MG63 (cell line): ENCODE measurements around the gene SEMA4B. TPM values are rescaled to one million over a fixed set of nuclear protein-coding genes. Genes with fewer than 3 reads are reported as not detected.

Experiments
- DNase-seq: peaks from one replicate; pipeline ENCODE4 v3.0.0-alpha.2; 2020
- H3K27me3 ChIP-seq: fragments of 250-450 bp; sonication (Bioruptor Pico); 2 replicates; pipeline ENCODE4 v1.5.1; 2020; ENCODE audit warnings: mild to moderate bottlenecking, moderate library complexity
- H3K36me3 ChIP-seq: fragments of 250-450 bp; sonication (Bioruptor Pico); 2 replicates; pipeline ENCODE4 v1.5.1; 2020; ENCODE audit warnings: mild to moderate bottlenecking, moderate library complexity
- H3K4me3 ChIP-seq: fragments of 250-450 bp; sonication (Bioruptor Pico); 2 replicates; pipeline ENCODE4 v1.5.1; 2020; ENCODE audit warnings: mild to moderate bottlenecking, moderate library complexity
- H3K9me3 ChIP-seq: fragments of 250-450 bp; sonication (Bioruptor Pico); 2 replicates; pipeline ENCODE4 v1.5.1; 2020; ENCODE audit warnings: mild to moderate bottlenecking, moderate library complexity
- total RNA-seq: library from RNA; depleted of rRNA; stranded (reverse); fragments of >200 nt; shearing (Covaris generic); gene quantifications from 2 replicates; pipeline ENCODE4 v1.2.3, GENCODE V29; 2014; ENCODE audit warnings: low replicate concordance

Gene SEMA4B
- total RNA-seq, 1 experiment from 2014 or later, result 19.0 TPM

DNA sequence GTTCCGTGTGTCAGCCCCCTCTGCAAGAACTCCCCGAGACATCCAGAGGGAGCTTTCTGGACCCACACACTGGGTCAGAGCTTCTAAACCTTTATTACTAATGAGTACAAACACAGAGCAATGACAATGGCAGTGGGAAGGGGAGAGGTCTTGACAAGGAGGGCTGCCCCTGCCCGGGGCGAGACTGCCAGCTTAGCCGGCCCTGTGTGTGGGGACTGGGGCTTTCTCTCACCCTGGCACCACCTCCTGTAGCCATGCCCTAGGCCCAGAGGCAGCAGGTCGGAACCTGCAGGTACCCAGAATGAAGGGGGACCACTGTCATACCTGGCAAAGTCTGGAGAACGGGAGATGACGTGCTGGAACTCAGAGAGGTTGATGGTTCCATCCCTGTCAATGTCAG, 29.5 kb downstream of the SEMA4B start:
- no peak for DNase-seq
- H3K27me3 ChIP-seq, result no peaks in the 10 kb centered on the region
- H3K4me3 ChIP-seq, result no peak overlapping the region
- H3K9me3 ChIP-seq, result no peaks in the 10 kb centered on the region
- H3K36me3 ChIP-seq, result peaks cover 58% of the 10 kb centered on the region

GRCh38 chr15:90231028-90232017, 30.2 kb downstream of the SEMA4B start:
- H3K36me3 ChIP-seq, result peaks cover 52% of the 10 kb centered on the region
- DNase-seq, result no peak
- H3K4me3 ChIP-seq, result no peak overlapping the region
- H3K9me3 ChIP-seq, result no peaks in the 10 kb centered on the region
- no peaks in the 10 kb centered on the region for H3K27me3 ChIP-seq

DNA sequence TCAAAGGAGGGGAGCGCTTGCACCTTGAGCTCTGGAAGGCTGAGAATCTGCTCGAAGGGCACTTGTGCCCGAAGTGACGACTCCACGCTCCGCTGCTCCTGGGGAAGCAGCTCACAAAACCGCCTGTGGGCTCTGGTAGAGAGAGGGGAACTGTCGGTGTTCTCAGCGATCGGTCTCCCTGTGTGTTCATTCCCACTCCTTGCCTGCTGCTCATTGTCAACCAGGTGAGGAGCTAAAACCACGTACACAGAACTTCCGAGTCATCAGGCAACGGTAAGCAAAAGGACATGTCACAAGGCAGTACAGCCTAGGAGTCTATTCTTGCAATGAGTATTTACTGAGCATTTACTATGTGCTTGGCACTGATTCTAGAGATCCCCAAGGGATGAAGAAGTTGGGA, 31.1 kb downstream of the SEMA4B start:
- peaks cover 45% of the 10 kb centered on the region for H3K36me3 ChIP-seq
- H3K27me3 ChIP-seq, result no peaks in the 10 kb centered on the region
- peak overlapping the region; percentile 93 for H3K4me3 ChIP-seq
- no peak for DNase-seq
- no peaks in the 10 kb centered on the region for H3K9me3 ChIP-seq

DNA sequence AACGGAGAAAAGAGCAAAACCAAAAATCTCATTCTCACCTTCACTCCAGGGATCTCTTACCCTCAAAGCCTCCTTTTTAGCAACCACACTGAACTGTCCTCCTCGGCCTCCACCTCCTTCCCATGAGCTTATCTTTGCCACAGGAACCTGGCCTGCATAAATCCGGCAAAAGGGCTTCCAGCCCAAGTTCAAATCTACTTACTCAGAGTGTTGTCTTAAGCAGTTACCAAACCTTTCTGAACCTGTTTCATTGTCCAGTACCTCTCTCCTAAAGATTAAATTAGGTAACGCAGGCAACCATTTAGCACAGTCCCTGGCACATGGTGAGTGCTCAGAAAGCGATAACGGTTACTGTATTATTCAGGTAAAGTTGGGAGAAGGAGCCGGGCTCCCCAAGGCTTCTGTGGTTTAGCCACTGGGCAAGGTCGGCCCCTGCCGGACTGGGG, 31.8 kb downstream of the SEMA4B start:
- Histone ChIP-seq H3K27me3 (no peaks in the 10 kb centered on the region), H3K36me3 (peaks cover 40% of the 10 kb centered on the region), H3K9me3 (no peaks in the 10 kb centered on the region), H3K4me3 (peak overlapping the region; percentile 93)
- no peak for DNase-seq

GRCh38 chr15:90233387-90234095, 32.4 kb downstream of the SEMA4B start, which contains the start of gene CIB1:
CIB1 (minus strand) TSS chr15:90233941; CDS start chr15:90233885, 56 bp downstream.
- no peaks in the 10 kb centered on the region for H3K27me3 ChIP-seq
- peak; percentile 98 for DNase-seq
- H3K9me3 ChIP-seq, result no peaks in the 10 kb centered on the region
- peak within 1 kb of the TSS; percentile 93 for H3K4me3 ChIP-seq
- H3K36me3 ChIP-seq, result peaks cover 36% of the 10 kb centered on the region

- no peak for DNase-seq
- H3K36me3 ChIP-seq, result peaks cover 31% of the 10 kb centered on the region
Measured at GRCh38 chr15:90234096-90234988, 33.2 kb downstream of the SEMA4B start, which contains the start of gene GDPGP1. GDPGP1 (plus strand) TSS chr15:90234209; CDS start chr15:90240909, 6,700 bp downstream.

GRCh38 chr15:90239371-90239770, 38.2 kb downstream of the SEMA4B start:
- peaks cover 11% of the 10 kb centered on the region; the same call in 1 of the 2 replicates for H3K36me3 ChIP-seq
- H3K4me3 ChIP-seq, result no peak overlapping the region
- no peak for DNase-seq
- H3K9me3 ChIP-seq, result no peaks in the 10 kb centered on the region
- H3K27me3 ChIP-seq, result no peaks in the 10 kb centered on the region

More at GRCh38 chr15:90234096-90234988, 33.2 kb downstream of the SEMA4B start, which contains the start of gene GDPGP1:
- H3K4me3 ChIP-seq, result peak within 1 kb of the TSS; percentile 93
- H3K9me3 ChIP-seq, result no peaks in the 10 kb centered on the region
- H3K27me3 ChIP-seq, result no peaks in the 10 kb centered on the region

GRCh38 chr15:90240856-90241255, 39.7 kb downstream of the SEMA4B start:
- H3K36me3 ChIP-seq, result peaks cover 11% of the 10 kb centered on the region; the same call in 1 of the 2 replicates
- no peak overlapping the region for H3K4me3 ChIP-seq
- no peak for DNase-seq
- no peaks in the 10 kb centered on the region for H3K9me3 ChIP-seq
- no peaks in the 10 kb centered on the region for H3K27me3 ChIP-seq

GRCh38 chr15:90241343-90242192, 40.4 kb downstream of the SEMA4B start:
- H3K27me3 ChIP-seq, result no peaks in the 10 kb centered on the region
- H3K9me3 ChIP-seq, result no peaks in the 10 kb centered on the region
- H3K4me3 ChIP-seq, result no peak overlapping the region
- peaks cover 11% of the 10 kb centered on the region; the same call in 1 of the 2 replicates for H3K36me3 ChIP-seq
- no peak for DNase-seq

GRCh38 chr15:90243943-90244639, 43.0 kb downstream of the SEMA4B start:
- no peaks in the 10 kb centered on the region for H3K27me3 ChIP-seq
- DNase-seq, result no peak
- H3K4me3 ChIP-seq, result no peak overlapping the region
- H3K9me3 ChIP-seq, result no peaks in the 10 kb centered on the region
- peaks cover 7% of the 10 kb centered on the region; the same call in 1 of the 2 replicates for H3K36me3 ChIP-seq

DNA sequence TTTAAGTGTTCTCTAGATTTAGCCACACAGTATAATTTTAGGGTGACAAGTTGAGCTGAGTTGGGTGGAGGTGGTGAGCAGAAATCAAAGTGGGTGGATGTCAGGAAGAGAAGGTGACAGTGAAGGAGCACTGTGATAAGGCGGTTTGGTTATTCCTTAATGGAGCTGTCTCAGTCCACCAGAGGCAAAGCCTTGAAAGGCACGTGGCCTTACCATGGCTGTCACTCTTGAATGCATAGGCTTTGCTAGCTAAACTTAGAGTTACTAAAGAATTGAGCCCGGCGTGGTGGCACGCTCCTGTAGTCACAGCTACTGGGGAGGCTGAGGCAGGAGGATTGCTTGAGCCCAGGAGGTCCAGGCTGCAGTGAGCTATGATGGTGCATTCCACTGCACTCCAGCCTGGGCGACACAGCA, 47.7 kb downstream of the SEMA4B start:
- H3K4me3 ChIP-seq, result no peak overlapping the region; the same call in 1 of the 2 replicates
- no peak for DNase-seq
- no peaks in the 10 kb centered on the region for H3K9me3 ChIP-seq

GRCh38 chr15:90249203-90249863, 48.2 kb downstream of the SEMA4B start, which contains the start of gene TTLL13:
TTLL13 (plus strand) TSS chr15:90249556; CDS start chr15:90250631, 1,075 bp downstream.
- no peaks in the 10 kb centered on the region for H3K27me3 ChIP-seq
- no peaks in the 10 kb centered on the region for H3K9me3 ChIP-seq
- DNase-seq, result peak; percentile 88
- peak within 1 kb of the TSS; percentile 47 for H3K4me3 ChIP-seq
- H3K36me3 ChIP-seq, result no peaks in the 10 kb centered on the region

More for the DNA sequence above, 47.7 kb downstream of the SEMA4B start:
- H3K27me3 ChIP-seq, result no peaks in the 10 kb centered on the region
- H3K36me3 ChIP-seq, result no peaks in the 10 kb centered on the region

DNA sequence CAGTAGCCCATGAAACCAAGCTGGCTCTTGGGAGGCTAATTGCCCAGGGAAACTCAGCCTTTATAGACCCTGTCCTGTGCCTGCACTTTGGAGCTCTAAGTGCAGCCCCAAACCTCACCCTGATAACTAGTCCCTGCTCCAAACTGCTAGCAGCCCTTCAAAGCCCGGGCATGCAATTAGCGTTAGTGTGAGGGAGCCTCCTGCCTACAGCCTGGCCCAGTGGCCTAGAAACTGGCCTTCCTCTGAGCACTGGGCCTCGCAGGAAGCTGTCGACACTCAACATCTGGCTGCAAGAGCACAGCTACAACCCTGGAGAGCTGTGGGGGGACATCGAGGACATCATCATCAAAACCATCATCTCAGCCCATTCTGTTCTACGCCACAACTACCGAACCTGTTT, 56.6 kb downstream of the SEMA4B start:
- H3K27me3 ChIP-seq, result no peaks in the 10 kb centered on the region
- H3K36me3 ChIP-seq, result no peaks in the 10 kb centered on the region
- no peaks in the 10 kb centered on the region for H3K9me3 ChIP-seq
- no peak for DNase-seq
- no peak overlapping the region for H3K4me3 ChIP-seq

DNA sequence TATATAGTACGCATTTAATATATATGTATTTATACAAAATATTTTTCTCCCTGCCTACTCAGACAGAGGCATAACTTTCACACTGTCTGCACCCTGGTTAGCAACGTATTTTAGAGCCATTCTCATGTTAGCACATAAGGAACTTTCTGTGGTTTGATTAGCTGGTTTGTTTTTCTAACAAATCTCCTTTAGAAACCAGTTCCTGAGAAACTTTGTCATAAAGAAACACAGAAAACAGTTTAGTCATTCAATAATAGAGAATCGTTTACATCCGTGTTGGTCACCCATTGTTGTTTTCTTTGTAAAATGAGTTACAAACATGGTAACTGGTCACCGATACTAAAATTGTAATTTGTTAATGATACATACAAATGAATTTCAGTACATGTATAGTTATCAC, 58.4 kb downstream of the SEMA4B start:
- H3K9me3 ChIP-seq, result no peaks in the 10 kb centered on the region
- DNase-seq, result no peak

More for the DNA sequence above, 58.4 kb downstream of the SEMA4B start:
- no peaks in the 10 kb centered on the region for H3K27me3 ChIP-seq
- no peak overlapping the region for H3K4me3 ChIP-seq
- no peaks in the 10 kb centered on the region for H3K36me3 ChIP-seq
